ENCODE data around the gene MED29. TPM values are rescaled to one million over a fixed set of nuclear protein-coding genes. Genes with fewer than 3 reads are reported as not detected.

Gene MED29
- total and polyA plus RNA-seq, 10 of the 15 experiments (the other 5 are each of a cell fraction or from before 2014, with no cell fraction given), result 3.2 to 36.6 (median 22.8) TPM

- TF ChIP-seq ETV6 (conservative IDR thresholded peaks at IDR 0.05 in 1 of 2, IDR thresholded peaks at IDR 0.05 in 1 of 2; ENCODE audit: borderline replicate concordance in 1 of 2, low read depth in 1 of 2) (peak in 1 of 2 experiments; percentile 98; a peak in 2 of 4 replicates), IKZF1 (conservative IDR thresholded peaks at IDR 0.05) (peak; percentile 90), EP300 (IDR thresholded peaks at IDR 0.05; ENCODE audit: borderline replicate concordance in 1 of 2, control insufficient read depth in 1 of 2, low read depth in 2 of 2, low read length in 2 of 2) (0 out of 4 replicates have a peak, but pooled peaks of 1 of the 2 experiments have one; percentile 53), NFIC (IDR thresholded peaks at IDR 0.05; ENCODE audit: low read depth, low read length) (0 out of 2 replicates have a peak, but pooled peaks have one; percentile 43), RFX5 (IDR thresholded peaks at IDR 0.05; ENCODE audit: low read depth, low read length) (no peak), RUNX3 (IDR thresholded peaks at IDR 0.05; ENCODE audit: low read length) (peak; percentile 83), NR2F1 (conservative IDR thresholded peaks at IDR 0.05) (peak; percentile 72), MTA2 (IDR thresholded peaks at IDR 0.05; ENCODE audit: low read depth) (peak; percentile 24; the same call in 1 of the 2 replicates)
Measured at GRCh38 chr19:39448271-39448670, 57.1 kb downstream of the MED29 start (continued).

- Histone ChIP-seq H3K9me3 (replicated peaks; ENCODE audit: control insufficient read depth, insufficient read depth, low read length) (no peaks in the 10 kb centered on the region), H3K27ac (ENCODE audit: control insufficient read depth, insufficient read depth) (0 out of 2 replicates have a peak overlapping the region, but pooled peaks have one; percentile 6), H3K4me3 (peak overlapping the region; percentile 64), H3K9ac (ENCODE audit: control insufficient read depth, insufficient read depth, low read length) (no peak overlapping the region), H3K36me3 (ENCODE audit: control insufficient read depth in 2 of 2, insufficient read depth in 2 of 2, low read length in 1 of 2) (peaks cover 6 to 22% of the 10 kb centered on the region in 2 experiments), H3K4me2 (ENCODE audit: control insufficient read depth, insufficient read depth) (peak overlapping the region; percentile 60), H3K4me1 (ENCODE audit: control insufficient read depth, insufficient read depth, low read length) (peaks cover 28% of the 10 kb centered on the region), H3K79me2 (ENCODE audit: control insufficient read depth, insufficient read depth, low read length) (peaks cover 85% of the 10 kb centered on the region), H2AFZ (ENCODE audit: control insufficient read depth, low read depth, low read length) (no peak overlapping the region), H3K27me3 (replicated peaks in 1 of 2; ENCODE audit: control insufficient read depth in 2 of 2, insufficient read depth in 2 of 2, low read length in 1 of 2) (no peaks in the 10 kb centered on the region), H4K20me1 (ENCODE audit: control insufficient read depth, insufficient read depth) (peaks cover 6% of the 10 kb centered on the region; the same call in 1 of the 2 replicates)
- ChIA-PET POLR2A (interaction anchor here (0.6 to 2.0 kb wide), 7 partner anchors 9 to 114 kb away, joined by 3 to 9 read pairs (median 4); partner anchors contain the start of gene RPS16), CTCF (interaction anchor here (1.5 kb wide), 1 partner anchor 84 kb away, joined by 5 read pairs; the partner anchor contains the start of gene EID2B), SMC1A (ENCODE audit: uncharacterized antibody, unreplicated experiment) (interaction anchor here (1.4 to 1.5 kb wide), 2 partner anchors 9 to 84 kb away, joined by 3 to 6 read pairs; no protein-coding TSS in a partner anchor), RAD21 (ENCODE audit: unreplicated experiment) (interaction anchor here (3.0 kb wide), 1 partner anchor 14 kb away, joined by 7 read pairs; the partner anchor contains the start of gene RPS16)
- in situ Hi-C loops (cut with MboI), result no loop called here
- intact Hi-C loops (cut with micrococcal nuclease; ENCODE audit: unreplicated experiment), result loop anchor here (5.0 kb wide), 1 partner anchor 48 kb away; the partner anchor contains the start of gene DLL3
- no TSS peak for BruUV-seq (replicated peaks)
- ATAC-seq, result peak; percentile 4
- FAIRE-seq, result no peak
- DNase-seq (ENCODE audit: low read depth, low spot score), result no peak
- 21% methylated on average over 8 of the region's 8 CpGs for WGBS (ENCODE audit: insufficient coverage, insufficient replicate concordance, low lambda C conversion rate, missing lambda C conversion rate)
- TF ChIP-seq PBX3 (IDR thresholded peaks at IDR 0.05; ENCODE audit: insufficient replicate concordance, low read depth, low read length) (no peak), RCOR1 (conservative IDR thresholded peaks at IDR 0.05; ENCODE audit: low read depth, low read length) (no peak), SRF (IDR thresholded peaks at IDR 0.05; ENCODE audit: low read depth in 2 of 2, low read length in 2 of 2) (no peak), PKNOX1 (IDR thresholded peaks at IDR 0.05) (no peak), HCFC1 (IDR thresholded peaks at IDR 0.05; ENCODE audit: low read length) (no peak), RELB (IDR thresholded peaks at IDR 0.05; ENCODE audit: low read depth) (no peak), EED (IDR thresholded peaks at IDR 0.05; ENCODE audit: low read depth) (no peak)
Measured at GRCh38 chr19:39449116-39449797, 58.1 kb downstream of the MED29 start.

Data from GM12878 (cell line).